HepG2 (cell line): Measurements from ENCODE around the gene PACS2.

Experiments
- CTCF ChIP-seq: sonication (generic); formaldehyde crosslinking; IDR thresholded peaks from 2 replicates; pipeline ENCODE4 v1.5.0; 2020; ENCODE audit warnings: mild to moderate bottlenecking, missing genetic modification reagents, moderate library complexity
- ESRRA ChIP-seq: sonication (generic); formaldehyde crosslinking; IDR thresholded peaks from 2 replicates; pipeline ENCODE4 v1.5.1; 2020; ENCODE audit warnings: mild to moderate bottlenecking, low read depth, missing genetic modification reagents
- MYC ChIP-seq: sonication (generic); formaldehyde crosslinking; IDR thresholded peaks from 2 replicates; pipeline ENCODE4 v1.9.0; 2021; ENCODE audit warnings: missing genetic modification reagents, borderline replicate concordance
- TARDBP ChIP-seq: sonication (generic); formaldehyde crosslinking; IDR thresholded peaks from 2 replicates; pipeline ENCODE4 v1.8.0; 2022; ENCODE audit warnings: mild to moderate bottlenecking, missing genetic modification reagents
- ZNF24 ChIP-seq: fragments of 450-650 bp; IDR thresholded peaks from 2 replicates; pipeline ENCODE4 v1.6.1; 2017; ENCODE audit warnings: antibody characterized with exemption, mild to moderate bottlenecking
- ZNF33B ChIP-seq: sonication (generic); formaldehyde crosslinking; IDR thresholded peaks from 2 replicates; pipeline ENCODE4 v1.5.1; 2020; ENCODE audit warnings: mild to moderate bottlenecking, missing genetic modification reagents

DNA sequence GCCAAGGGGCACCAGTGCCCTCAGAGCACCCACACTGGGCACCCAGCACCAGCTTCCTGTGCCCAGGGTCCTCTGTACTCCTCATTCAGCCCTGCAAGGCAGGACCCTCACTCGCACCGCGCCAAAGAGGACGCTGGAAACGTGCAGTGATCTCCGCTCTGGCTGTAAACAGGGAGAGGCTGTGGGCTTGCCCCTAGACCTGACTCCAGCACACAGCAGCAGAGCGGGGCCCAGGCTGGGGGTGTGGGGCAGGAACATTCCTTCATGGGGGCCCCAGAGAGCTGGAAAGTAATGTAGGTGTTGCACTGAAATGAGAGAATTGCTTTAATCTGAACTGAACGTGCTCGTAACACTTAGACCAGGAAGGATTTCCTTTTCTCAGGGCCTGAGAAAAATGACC, 8.8 kb upstream of the PACS2 start:
- TF ChIP-seq CTCF (CRISPR knock-in tag), result no peak
- TF ChIP-seq MYC (CRISPR knock-in tag), result no peak
- TF ChIP-seq TARDBP (CRISPR knock-in tag), result no peak
- TF ChIP-seq ESRRA, result no peak
- no peak for TF ChIP-seq ZNF33B (CRISPR knock-in tag)
- no peak for TF ChIP-seq ZNF24
